ENCODE data around the gene TFF3. TPM values are rescaled to one million over a fixed set of nuclear protein-coding genes. Genes with fewer than 3 reads are reported as not detected.

Gene TFF3, protein sequence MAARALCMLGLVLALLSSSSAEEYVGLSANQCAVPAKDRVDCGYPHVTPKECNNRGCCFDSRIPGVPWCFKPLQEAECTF
- total RNA-seq = 23.1 and 32.0 TPM in 2 replicates

DNA sequence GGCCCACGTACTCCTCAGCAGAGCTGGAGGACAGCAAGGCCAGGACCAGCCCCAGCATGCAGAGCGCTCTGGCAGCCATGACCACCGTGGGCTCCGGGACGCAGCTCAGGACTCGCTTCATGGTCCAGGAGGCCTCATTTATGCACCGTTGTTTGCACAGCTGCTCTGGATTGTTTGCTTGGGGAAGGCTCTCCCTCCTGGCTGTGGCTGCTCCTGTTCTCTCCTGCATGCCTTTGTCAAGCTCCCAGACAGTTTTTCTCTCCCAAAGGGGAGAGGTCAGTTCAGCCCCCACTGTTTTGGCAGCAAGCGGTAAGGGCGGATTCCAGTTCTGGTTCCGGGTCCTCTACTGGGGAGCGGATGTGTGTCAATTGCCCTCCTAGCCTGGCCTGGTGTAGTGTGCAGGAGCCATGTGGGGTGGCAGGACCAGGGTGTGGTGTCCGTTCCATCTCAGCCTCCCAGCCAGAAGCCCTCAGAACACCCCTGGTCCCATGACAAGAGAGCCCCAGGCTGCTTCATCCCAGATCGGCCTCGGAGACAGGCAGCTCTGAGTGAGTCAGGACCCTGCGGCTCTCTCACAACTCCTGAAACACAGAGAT lies at the start of gene TFF3:
TFF3 (minus strand) TSS at position 114 of the 596 bp plus-strand sequence; CDS start at position 79, 35 bp downstream.

DNA sequence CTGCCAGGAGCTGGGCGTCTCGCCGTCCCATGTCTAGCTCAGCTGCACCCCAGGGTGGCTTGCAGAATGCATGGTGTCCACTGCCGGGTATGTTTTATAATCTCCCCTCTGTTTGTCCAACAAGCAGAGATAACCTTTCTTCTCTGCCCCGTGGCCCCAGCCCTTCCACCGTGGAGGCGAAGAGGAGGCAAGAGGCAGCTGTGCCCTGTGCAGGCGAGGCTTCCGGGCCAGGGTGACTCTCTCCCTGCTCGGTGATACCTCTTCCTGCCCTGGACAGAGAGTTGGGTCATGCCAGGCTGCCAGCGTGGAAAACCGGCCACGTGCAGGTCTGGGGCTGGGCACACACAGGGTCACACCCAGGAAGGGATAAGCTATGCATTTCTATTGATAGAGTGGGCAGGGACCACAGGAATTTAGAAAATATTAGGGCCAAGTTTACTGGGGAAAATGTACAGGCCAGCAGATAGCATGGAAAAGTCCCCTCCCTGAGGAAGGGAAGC lies 35.8 kb upstream of the TFF3 start, which contains the start of gene TFF2:
TFF2 (minus strand) TSS at position 68 of the 500 bp plus-strand sequence; CDS start at position 31, 37 bp downstream.

Other genes with a start within 250 kb of the TFF3 start
- gene UMODL1, start 244.1 kb downstream of the TFF3 start, total RNA-seq = not detected in 2 replicates
- gene ABCG1, start 96.3 kb downstream of the TFF3 start, total RNA-seq = 34.7 and 60.4 TPM in 2 replicates
- gene TFF2, start 35.6 kb upstream of the TFF3 start, total RNA-seq = not detected in 2 replicates
- not detected in 2 replicates for gene TFF1, start 51.1 kb upstream of the TFF3 start, total RNA-seq
- not detected in 2 replicates for gene TMPRSS3, start 80.6 kb upstream of the TFF3 start, total RNA-seq
- gene UBASH3A, start 88.5 kb upstream of the TFF3 start, total RNA-seq = not detected in 2 replicates
- 0.19 TPM in 1 of 2 replicates, not detected in the other for gene RSPH1, start 180.8 kb upstream of the TFF3 start, total RNA-seq
- 13.7 and 15.0 TPM in 2 replicates for gene SLC37A1, start 198.4 kb upstream of the TFF3 start, total RNA-seq